Upper lobe of right lung (tissue), 1 donor: Measurements from ENCODE around the gene CXCL13. TPM values are rescaled to one million over a fixed set of nuclear protein-coding genes. Genes with fewer than 3 reads are reported as not detected.
"Not testable (repeated sequence)": the region's sequence is repeated elsewhere in the genome, so short reads cannot be mapped to it uniquely, and the experiment has no call there.

Experiments used
- ATAC-seq: fragments of 200-7000 bp; cut with Tn5 transposase; one replicate; pipeline ENCODE4 v1.9.1; 2020; ENCODE audit warnings: mild to moderate bottlenecking, moderate library complexity
- DNase-seq: peaks from one replicate; pipeline ENCODE4 v3.0.0-alpha.2; 2020
- H3K27ac ChIP-seq: fragments of 200-600 bp; one replicate; pipeline ENCODE4 v1.8.0; 2022
- H3K27me3 ChIP-seq: fragments of 200-600 bp; one replicate; pipeline ENCODE4 v1.8.0; 2022; ENCODE audit warnings: mild to moderate bottlenecking
- H3K36me3 ChIP-seq: fragments of 200-600 bp; one replicate; pipeline ENCODE4 v1.8.0; 2022
- H3K4me1 ChIP-seq: fragments of 200-600 bp; one replicate; pipeline ENCODE4 v1.8.0; 2022
- H3K4me3 ChIP-seq: fragments of 200-600 bp; one replicate; pipeline ENCODE4 v1.8.0; 2022; ENCODE audit warnings: mild to moderate bottlenecking
- H3K9me3 ChIP-seq: fragments of 200-600 bp; one replicate; pipeline ENCODE4 v1.8.0; 2022
- CTCF ChIP-seq: fragments of 200-600 bp; IDR thresholded peaks from one replicate; pipeline ENCODE4 v1.8.0; 2022; ENCODE audit warnings: antibody characterized with exemption
- intact Hi-C: fragments of 100-400 bp; cut with DNase I; formaldehyde crosslinking; loops from one replicate; pipeline ENCODE4 v1.11.0; 2022
- total RNA-seq: library from RNA; stranded (reverse); fragmentation: NEBNext Ultra II Directional; extraction: Animal tissue kit (Norgen Biotek cat#: 25700); gene quantifications from one replicate; pipeline ENCODE4 v1.2.1, GENCODE V29; 2021
- donor health status: DM: no; HTN: yes; CAD: no; lungs with severe emphysema.

CXCL13 gene
- total RNA-seq, 1 donor from 2014 or later, result not detected

GRCh38 chr4:77635876-77636275, 30.3 kb downstream of the CXCL13 start:
- intact Hi-C loops, result no loop called here
- ATAC-seq, result peak; percentile 20

GRCh38 chr4:77636902-77637301, 31.3 kb downstream of the CXCL13 start:
- no peak for TF ChIP-seq CTCF
- H3K36me3 ChIP-seq, result no peaks in the 10 kb centered on the region
- ATAC-seq, result no peak
- H3K27me3 ChIP-seq, result no peaks in the 10 kb centered on the region
- no peaks in the 10 kb centered on the region for H3K9me3 ChIP-seq
- H3K4me3 ChIP-seq, result no peak overlapping the region
- intact Hi-C loops, result no loop called here
- DNase-seq, result no peak
- no peaks in the 10 kb centered on the region for H3K4me1 ChIP-seq
- no peak overlapping the region for H3K27ac ChIP-seq

More at GRCh38 chr4:77635876-77636275, 30.3 kb downstream of the CXCL13 start:
- Histone ChIP-seq H3K4me3 (no peak overlapping the region), H3K36me3 (no peaks in the 10 kb centered on the region), H3K4me1 (no peaks in the 10 kb centered on the region), H3K27ac (no peak overlapping the region), H3K9me3 (no peaks in the 10 kb centered on the region), H3K27me3 (no peaks in the 10 kb centered on the region)
- no peak for DNase-seq
- TF ChIP-seq CTCF, result no peak

GRCh38 chr4:77644069-77644468, 38.4 kb downstream of the CXCL13 start:
- H3K36me3 ChIP-seq, intact Hi-C loops, H3K4me3 ChIP-seq, H3K27me3 ChIP-seq, H3K27ac ChIP-seq, ATAC-seq, H3K9me3 ChIP-seq, H3K4me1 ChIP-seq, DNase-seq: not testable (repeated sequence)

DNA sequence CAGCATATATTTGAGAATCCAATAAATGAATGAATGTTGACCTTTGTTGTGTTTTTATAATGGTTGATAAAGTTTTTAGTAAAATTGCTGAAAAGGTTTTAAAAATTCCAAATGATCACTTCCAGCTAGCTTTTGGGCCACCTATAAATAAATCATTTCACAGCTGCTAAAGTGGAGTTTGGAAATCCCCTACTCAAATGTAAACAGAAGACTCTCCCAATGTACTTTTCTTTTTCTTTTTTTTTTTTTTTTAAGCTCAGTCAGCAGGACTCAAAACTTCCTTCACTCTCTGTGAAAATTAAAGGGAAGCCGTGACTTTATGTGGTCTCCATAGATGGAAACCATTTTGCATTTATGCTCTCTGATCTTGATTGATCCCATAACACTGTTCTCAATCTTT, 45.2 kb downstream of the CXCL13 start:
- no peaks in the 10 kb centered on the region for H3K9me3 ChIP-seq
- intact Hi-C loops, result no loop called here
- H3K27me3 ChIP-seq, result no peaks in the 10 kb centered on the region
- ATAC-seq, result no peak
- no peak overlapping the region for H3K27ac ChIP-seq
- no peaks in the 10 kb centered on the region for H3K36me3 ChIP-seq
- no peak for DNase-seq
- TF ChIP-seq CTCF, result no peak
- peaks cover 8% of the 10 kb centered on the region for H3K4me1 ChIP-seq
- no peak overlapping the region for H3K4me3 ChIP-seq

DNA sequence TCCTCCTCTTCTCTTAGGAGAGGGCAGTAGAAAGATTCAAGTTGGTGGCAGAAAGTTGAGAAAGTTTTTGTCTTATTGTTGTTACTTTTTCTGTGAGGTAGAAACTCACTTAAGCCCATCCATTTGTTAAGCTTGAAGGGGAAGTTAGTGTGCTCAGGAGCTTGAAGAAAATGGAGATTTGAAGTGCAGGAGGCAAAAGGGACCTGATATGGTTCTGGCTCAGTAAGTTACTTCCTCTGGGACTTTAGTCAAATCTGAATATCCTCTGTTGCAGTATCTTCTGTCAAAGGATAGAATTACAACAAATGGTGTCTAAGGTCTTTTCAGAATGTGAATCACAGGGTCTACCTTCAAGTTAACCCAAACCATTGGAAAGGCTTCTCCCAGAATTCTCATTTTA, 46.2 kb downstream of the CXCL13 start:
- H3K27me3 ChIP-seq, result no peaks in the 10 kb centered on the region
- no peak overlapping the region for H3K4me3 ChIP-seq
- intact Hi-C loops, result no loop called here
- H3K4me1 ChIP-seq, result peaks cover 8% of the 10 kb centered on the region
- H3K36me3 ChIP-seq, result no peaks in the 10 kb centered on the region
- H3K9me3 ChIP-seq, result no peaks in the 10 kb centered on the region
- TF ChIP-seq CTCF, result no peak
- DNase-seq (no peak), ATAC-seq (no peak)
- no peak overlapping the region for H3K27ac ChIP-seq

DNA sequence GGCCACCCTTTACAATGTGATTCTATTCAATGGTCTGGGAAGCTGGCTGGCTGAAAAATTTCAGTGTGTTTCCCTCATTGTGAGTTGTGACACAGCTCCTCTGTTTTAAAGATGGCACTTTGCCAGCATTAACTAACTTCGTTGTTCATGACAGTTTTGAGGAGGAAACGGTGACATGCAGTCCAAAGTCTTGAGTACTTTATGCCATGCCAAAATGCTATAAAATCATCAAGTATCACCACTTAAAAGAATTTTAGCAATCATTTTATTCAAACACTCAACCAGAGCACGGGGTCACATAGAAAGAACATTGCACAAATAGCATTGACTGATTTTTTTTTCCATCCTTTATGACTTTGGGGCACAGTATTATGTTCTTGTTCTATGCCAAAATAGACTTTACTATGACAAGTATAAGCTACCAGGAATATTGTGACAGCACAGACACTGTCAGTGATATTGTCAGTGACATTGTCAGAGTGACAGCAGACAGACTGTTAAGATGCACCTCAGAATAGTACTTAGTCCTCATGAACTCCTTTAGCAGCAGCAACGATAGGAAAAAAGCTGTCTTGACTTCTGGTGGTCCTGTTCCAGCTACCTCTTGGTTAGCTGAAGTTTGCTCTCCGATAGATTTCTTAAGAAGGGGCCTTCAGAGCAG, 46.7 kb downstream of the CXCL13 start:
- ATAC-seq, result peak; percentile 54
- intact Hi-C loops, result no loop called here
- Histone ChIP-seq H3K36me3 (no peaks in the 10 kb centered on the region), H3K9me3 (no peaks in the 10 kb centered on the region), H3K27ac (no peak overlapping the region), H3K27me3 (no peaks in the 10 kb centered on the region), H3K4me1 (peaks cover 8% of the 10 kb centered on the region), H3K4me3 (no peak overlapping the region)
- no peak for TF ChIP-seq CTCF
- no peak for DNase-seq
